GM19351 (cell line): ENCODE results near the gene LRCH1.

Experiments
- ATAC-seq: cut with Tn5 transposase; IDR thresholded peaks from one replicate; pipeline ENCODE4 v1.9.1; 2021; ENCODE audit warnings: mild to moderate bottlenecking, moderate library complexity; ENCODE audit not compliant: unreplicated experiment

Gene LRCH1

DNA sequence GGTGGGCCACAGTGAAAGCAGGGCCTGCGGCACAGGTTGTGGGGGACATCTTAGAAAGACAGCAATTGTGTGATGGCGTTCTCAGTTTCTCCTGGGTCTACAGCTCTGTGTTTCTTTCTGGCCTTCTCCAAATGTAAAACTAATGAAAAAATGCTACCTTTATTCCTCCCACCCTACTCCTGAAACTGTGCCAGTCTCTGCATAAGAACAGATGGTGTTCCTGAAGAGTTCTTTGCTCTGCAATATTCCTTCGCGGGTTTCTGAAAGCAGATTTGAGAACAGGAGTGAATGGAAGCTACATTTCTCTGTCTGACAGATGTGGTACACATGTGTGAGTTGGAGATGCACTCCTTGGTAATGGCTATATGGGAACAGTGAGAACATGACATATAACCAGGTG lies 18.0 kb upstream of the LRCH1 start:
- no peak for ATAC-seq

GRCh38 chr13:46535825-46536224 lies 17.1 kb upstream of the LRCH1 start:
- no peak for ATAC-seq

GRCh38 chr13:46536341-46536740 lies 16.6 kb upstream of the LRCH1 start:
- no peak for ATAC-seq

- no peak for ATAC-seq
Observed at GRCh38 chr13:46539231-46539630, 13.7 kb upstream of the LRCH1 start.

- no peak for ATAC-seq
Observed at GRCh38 chr13:46541210-46541609, 11.8 kb upstream of the LRCH1 start.

DNA sequence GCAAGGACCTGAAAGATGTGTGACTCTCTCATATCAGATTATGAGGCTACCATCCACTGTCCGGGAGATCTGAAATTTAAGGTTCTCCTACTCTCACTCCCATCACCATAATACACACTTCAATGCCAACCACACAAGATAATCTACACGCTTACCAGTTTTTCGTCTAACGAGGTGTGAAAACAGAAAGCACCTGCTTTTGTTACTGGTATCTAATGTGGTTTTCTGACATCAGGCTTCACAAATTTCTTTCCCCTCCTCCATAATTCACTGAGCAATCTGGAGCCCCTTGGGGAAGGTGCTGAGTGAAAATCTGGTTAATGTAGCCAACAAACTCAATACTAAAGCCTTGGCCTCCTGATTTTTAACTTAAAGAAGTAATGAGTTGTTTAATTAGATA lies 10.1 kb upstream of the LRCH1 start:
- ATAC-seq, result peak; percentile 42

DNA sequence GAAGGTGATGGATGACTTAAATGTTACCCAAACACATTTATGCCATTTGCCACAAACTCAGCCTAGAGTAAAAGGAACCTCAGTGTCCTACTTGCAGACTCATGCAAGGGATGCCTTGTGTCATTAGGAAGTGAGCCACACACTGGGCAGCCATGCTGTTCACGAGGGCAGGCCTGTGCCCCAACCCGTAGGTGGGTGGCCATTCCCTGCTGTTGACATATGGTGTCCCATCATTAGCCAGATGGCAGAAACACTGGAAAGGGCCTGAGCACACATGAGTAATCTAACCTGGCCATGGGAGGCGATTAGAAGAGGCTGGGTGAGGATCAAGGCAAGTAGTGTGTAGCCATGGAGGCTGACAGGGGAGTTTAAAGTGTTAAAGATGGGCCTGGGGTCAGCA lies 9.7 kb upstream of the LRCH1 start:
- no peak for ATAC-seq

DNA sequence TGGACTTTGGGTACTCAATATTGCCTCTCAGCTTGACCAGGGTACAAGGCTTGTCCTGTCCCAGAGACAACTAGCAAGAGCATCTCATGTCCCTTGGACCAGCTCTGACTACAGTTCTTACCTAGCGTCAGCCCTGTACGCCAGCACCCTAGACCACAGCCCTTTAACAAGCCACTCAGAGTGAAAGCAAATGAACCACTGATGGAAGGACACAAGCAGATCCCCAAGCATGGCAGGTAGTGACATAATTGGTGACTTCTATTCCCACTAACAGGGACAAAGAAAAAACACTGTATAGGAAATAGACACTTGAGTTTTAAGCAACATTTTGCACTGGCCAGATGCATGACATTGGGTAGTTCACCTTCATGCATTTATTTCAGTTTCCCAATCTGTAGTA lies 8.8 kb upstream of the LRCH1 start:
- peak; percentile 94 for ATAC-seq

DNA sequence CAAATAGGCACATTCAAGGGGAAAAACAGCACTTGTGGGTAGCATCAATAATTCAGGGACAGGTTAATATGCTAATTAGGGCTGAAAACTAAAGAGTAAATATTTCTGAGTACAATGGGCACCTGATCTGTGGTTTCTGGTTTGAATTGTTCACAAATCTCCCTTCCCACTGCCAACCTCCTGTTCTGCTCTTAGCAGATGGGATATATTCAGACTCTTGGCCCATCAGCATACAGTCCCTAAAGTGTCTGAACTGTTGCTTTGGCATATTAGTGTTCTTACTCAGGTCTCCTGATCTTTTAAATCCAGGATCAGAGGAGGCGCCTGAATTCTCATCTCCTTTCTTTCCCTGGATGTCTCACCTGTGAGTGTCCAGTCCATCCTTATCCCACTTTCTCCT lies 8.2 kb upstream of the LRCH1 start:
- no peak for ATAC-seq

DNA sequence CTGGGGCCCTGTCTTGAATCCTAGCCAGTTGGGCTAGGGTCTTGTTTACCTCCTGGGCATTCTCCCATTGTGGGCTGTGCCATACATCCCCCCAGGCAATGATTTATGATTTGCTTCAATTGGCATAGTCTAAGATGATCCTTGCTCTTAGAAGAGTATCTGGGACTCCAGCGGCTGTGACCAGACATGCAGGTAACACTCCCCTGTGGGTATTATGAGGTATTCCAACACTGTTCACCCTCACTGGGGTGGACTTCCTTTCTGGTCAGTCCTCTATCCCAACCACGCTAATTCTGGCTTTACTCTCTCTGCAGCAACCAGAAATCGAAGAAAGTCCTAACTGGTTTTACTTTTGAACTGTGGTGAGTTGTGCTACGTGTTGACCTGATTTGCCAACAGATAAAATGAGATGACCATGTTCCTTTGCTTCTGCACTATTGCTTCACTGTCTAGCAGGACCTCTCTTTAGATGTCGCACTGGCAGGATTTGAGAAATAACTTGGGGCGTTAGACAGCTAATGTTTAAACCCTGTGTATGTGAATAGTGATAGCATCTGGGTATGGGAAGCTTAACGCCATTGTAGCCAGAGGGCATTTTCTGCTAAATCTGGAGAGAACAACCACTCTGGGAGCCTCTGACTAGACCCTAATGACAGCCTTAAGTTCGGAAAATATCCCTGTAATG lies 6.7 kb upstream of the LRCH1 start:
- ATAC-seq, result no peak

GRCh38 chr13:46550822-46551221 lies 2.1 kb upstream of the LRCH1 start:
- ATAC-seq, result no peak

DNA sequence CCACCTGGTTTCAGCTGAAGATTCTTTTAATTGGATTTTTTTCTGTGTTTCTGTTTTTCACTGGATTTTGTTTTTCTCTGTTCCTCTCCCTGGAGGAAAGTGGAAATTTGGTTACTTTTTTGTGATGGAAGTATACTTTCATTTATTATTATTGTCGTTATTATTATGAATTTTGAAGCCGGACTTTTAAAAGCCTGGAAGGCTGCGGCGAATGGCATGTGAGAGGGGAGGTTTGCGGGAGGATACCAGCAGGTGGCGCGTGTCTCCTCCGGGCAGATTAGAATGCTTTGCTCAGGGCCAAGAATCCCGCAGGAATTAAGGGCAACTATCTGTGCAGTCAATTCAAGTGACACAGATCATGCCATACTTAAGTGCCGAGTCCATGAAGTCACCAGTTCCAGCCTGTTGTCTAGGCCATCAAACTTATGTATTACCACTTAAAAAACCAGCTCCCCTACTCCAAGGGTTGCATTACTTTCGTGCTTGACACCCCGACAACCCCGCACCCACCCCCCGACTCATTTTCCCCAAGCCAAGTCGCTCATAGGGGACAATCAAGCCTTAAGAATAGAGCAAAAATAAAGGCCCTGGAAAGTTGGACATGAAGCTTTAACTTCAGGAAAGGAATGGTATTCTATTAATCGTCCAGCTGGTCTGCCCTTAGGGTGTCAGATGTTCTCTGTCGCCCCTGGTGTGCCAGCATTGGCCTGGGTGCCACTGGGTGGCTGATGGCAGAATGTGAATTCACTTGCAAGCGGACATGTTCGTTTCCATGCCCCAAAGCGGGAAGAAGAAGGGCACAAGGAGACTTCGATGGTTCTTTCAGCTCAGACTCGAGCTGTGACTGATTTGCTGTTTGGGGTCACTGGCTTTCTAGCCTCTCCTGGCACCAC lies 1.3 kb upstream of the LRCH1 start:
- ATAC-seq, result no peak

DNA sequence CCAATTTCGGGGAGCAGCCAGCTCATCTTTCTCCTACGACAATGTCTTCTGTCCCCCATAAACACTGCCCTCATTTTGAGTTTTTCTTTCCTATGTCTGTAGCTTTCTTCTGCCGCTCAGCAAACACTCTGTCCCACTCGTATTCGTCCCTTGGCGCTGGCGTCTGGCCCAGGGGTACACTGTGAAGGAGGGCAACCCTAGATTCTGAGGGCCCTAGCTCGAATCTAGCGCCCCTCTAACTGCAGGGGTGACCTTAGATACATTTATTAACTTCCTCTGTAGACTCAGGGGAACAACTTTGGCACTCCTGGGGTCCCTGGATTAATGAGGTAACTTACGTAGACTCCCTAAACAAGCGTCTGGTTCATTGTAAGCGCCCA lies 677 bp upstream of the LRCH1 start:
- no peak for ATAC-seq

GRCh38 chr13:46553521-46553885 lies 533 bp downstream of the LRCH1 start:
- ATAC-seq, result peak; percentile 3

DNA sequence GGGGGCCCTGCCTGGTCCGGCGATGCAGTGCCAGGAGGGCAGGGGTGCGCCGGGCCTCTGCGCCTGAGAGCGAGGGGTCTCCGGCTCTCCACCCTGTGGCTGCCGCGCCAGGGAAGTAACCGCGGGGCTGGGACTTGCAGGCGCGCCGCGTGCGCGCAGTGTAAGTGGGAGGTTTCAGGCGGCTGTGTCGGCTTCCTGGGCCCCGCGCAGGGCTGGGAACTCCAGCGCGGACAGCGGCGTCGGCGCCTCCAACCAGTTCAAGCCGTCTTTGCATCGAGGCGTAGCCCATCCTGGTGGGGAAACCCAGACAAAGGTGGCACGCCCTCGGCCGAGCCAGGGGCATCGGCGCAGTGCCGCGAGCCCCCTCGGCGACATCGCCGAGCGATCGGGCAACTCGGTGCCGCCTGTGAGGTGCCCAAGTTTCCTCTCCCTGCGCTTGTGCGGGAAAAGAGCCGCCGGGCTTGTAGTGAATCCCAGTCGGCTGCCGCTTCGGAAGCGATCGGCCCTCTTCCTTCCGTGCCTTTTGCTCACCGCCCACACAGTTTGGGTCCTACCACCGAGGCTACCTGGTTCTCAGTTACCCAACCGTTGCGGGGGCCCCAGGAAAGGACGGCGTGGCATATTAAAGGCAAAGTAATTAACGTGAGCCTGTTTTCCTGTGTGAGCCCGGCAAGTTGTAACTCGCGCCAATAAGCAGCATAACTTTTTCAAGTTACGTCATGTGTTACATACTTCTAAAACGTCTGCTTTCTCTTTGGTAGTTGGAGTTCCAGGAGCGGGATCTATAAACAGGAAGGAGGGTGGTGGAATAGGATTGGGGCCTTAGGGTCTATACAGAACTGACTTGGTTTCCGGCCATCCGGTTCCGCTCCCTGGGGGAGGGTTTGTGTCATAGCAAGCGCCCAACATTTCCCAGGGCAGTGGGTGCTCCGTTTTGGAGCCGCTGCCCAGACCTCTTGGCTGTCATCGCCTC lies 1.2 kb downstream of the LRCH1 start:
- peak; percentile 42 for ATAC-seq

GRCh38 chr13:46554951-46555350 lies 2.0 kb downstream of the LRCH1 start:
- ATAC-seq, result no peak

- no peak for ATAC-seq
Observed at GRCh38 chr13:46555722-46556417, 2.9 kb downstream of the LRCH1 start.

DNA sequence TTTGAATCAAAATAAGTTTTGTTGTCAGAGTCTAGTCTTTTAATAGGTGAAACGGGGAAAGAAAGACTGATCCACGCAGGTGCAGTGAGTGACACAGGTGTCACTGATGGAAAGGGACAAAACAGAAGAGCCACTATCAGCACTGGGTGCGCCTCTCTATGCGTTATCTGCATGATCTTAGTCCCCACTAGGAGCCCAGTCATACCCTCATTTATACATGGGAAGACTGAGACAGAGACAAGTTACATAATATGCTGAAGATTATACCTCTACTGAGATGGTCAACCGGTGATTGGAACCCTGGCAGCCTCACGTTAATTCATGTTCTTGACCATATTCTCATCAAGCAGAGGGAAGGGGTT lies 3.4 kb downstream of the LRCH1 start:
- no peak for ATAC-seq

DNA sequence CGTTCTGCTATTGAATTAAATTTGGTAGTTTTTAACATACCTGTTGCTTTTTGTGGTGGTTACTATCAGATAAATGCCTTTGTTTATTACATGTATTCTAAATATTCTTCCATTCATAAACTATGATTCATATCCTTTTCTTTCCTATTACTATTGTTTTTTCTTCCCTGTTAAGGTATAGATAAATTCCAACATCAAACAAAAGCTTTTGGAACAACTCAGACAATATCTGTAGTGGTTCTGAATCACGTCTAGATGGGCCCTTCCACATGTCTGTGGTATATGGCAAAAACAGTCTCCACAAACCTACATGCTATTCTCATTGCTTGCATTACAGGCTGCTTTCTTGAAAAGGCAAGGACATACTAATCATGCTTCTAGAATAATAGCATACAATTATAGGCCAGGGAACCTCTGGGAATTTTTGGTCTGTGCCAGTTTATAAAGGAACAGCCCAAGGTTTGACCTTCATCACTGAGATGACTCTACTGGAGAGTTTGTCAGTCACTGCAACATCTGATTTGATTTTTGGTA lies 6.4 kb downstream of the LRCH1 start:
- ATAC-seq, result no peak

GRCh38 chr13:46560778-46561177 lies 7.8 kb downstream of the LRCH1 start:
- ATAC-seq, result no peak

GRCh38 chr13:46561286-46561685 lies 8.3 kb downstream of the LRCH1 start:
- no peak for ATAC-seq
